ENCODE results near the gene RNF220. TPM values are rescaled to one million over a fixed set of nuclear protein-coding genes. Genes with fewer than 3 reads are reported as not detected.

The RNF220 gene
- total RNA-seq, 2 experiments from 2014 or later, result 72.3 to 78.3 TPM

- H3K27me3 Mint-ChIP-seq, result peaks cover 2% of the 10 kb centered on the region
- ATAC-seq, result no peak
- no peaks in the 10 kb centered on the region for H3K4me1 Mint-ChIP-seq
- ChIA-PET CTCF (interaction anchor here (0.6 to 1.3 kb wide), 2 partner anchors 9 to 19 kb away, joined by 3 read pairs; no protein-coding TSS in a partner anchor), POLR2A (no interaction called here)
- no peaks in the 10 kb centered on the region for H3K9me3 Mint-ChIP-seq (ENCODE audit: low read depth)
- H3K27ac Mint-ChIP-seq, result no peak overlapping the region
- intact Hi-C loops (cut with DNase I, micrococcal nuclease), result no loop called here
- no peak for DNase-seq
- H3K36me3 Mint-ChIP-seq (ENCODE audit: low read depth), result no peaks in the 10 kb centered on the region
- no peak overlapping the region for H3K4me3 Mint-ChIP-seq
Observed at GRCh38 chr1:44585315-44585920, 180.4 kb downstream of the RNF220 start.

- H3K27me3 Mint-ChIP-seq, result peaks cover 2% of the 10 kb centered on the region
- no peaks in the 10 kb centered on the region for H3K9me3 Mint-ChIP-seq (ENCODE audit: low read depth)
- no peaks in the 10 kb centered on the region for H3K4me1 Mint-ChIP-seq
- ATAC-seq (no peak), DNase-seq (no peak)
- ChIA-PET POLR2A (no interaction called here), CTCF (interaction anchor here (0.6 kb wide), 1 partner anchor 634 kb away, joined by 3 read pairs; no protein-coding TSS in a partner anchor)
- H3K4me3 Mint-ChIP-seq, result no peak overlapping the region
- no peaks in the 10 kb centered on the region for H3K36me3 Mint-ChIP-seq (ENCODE audit: low read depth)
- no peak overlapping the region for H3K27ac Mint-ChIP-seq
- intact Hi-C loops (cut with DNase I, micrococcal nuclease), result no loop called here
Observed at GRCh38 chr1:44587796-44588460, 182.9 kb downstream of the RNF220 start.

DNA sequence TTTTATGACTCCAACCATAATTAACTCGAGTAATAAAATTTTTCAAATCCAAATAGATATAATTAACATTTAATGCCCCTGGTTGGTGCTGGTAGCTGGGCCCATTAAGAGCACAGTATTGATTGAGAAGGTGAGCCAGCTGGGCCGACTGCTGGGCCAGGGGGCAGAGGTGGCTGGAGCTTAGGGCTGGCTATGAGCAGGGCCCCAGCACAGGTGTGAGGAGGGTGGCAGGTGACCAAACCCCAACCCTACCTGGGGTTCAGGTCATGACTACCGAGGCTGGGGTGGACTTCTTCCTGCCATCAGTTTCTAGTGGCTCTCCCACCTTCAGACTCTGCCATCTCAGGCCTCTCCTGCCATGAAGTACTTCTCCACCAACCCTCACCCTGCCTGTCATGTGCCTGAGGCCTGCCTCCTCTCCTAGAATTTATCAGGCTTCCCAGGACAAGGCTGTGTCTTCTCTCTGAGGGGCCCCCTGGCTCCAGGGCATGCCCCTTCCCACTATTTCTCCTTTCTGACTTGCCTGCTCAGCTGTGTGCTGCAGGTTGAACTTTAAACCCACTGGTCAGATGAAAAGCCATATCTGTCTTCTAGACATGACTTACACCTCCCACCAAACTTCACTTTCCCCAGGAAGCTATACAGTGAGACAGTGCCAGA is 183.6 kb downstream of the RNF220 start:
- ChIA-PET CTCF (no interaction called here), POLR2A (interaction anchor here (0.7 kb wide), 1 partner anchor 199 kb away, joined by 5 read pairs; no protein-coding TSS in a partner anchor)
- Mint-ChIP-seq H3K27ac (no peak overlapping the region), H3K27me3 (peaks cover 2% of the 10 kb centered on the region), H3K4me3 (no peak overlapping the region), H3K4me1 (no peaks in the 10 kb centered on the region), H3K9me3 (ENCODE audit: low read depth) (no peaks in the 10 kb centered on the region), H3K36me3 (ENCODE audit: low read depth) (no peaks in the 10 kb centered on the region)
- intact Hi-C loops (cut with DNase I, micrococcal nuclease), result no loop called here
- ATAC-seq (no peak), DNase-seq (no peak)

DNA sequence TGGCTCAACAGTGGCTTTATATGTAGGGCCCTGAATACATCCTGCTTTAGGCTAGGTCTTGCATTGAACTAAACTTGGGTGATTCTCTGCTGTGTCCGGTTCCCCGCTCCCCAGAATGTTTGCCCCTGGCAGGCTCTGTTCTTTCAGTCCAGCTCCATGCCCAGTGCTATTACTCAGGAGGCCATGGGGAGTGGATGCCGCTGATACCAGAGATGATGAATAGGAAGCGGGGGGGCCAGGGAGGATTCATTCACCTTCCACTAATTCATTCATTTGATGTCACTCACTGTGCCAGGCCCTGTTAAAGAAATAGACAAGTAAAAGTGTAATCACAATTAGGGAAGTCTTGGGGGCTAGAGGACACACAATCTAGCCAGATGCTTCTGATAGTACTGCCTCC is 185.4 kb downstream of the RNF220 start:
- peaks cover 2% of the 10 kb centered on the region for H3K27me3 Mint-ChIP-seq
- ChIA-PET CTCF (interaction anchor here (1.0 to 1.2 kb wide), 3 partner anchors 10 to 18 kb away, joined by 3 to 4 read pairs (median 3); no protein-coding TSS in a partner anchor), POLR2A (no interaction called here)
- ATAC-seq (no peak), DNase-seq (no peak)
- no peaks in the 10 kb centered on the region for H3K9me3 Mint-ChIP-seq (ENCODE audit: low read depth)
- H3K27ac Mint-ChIP-seq, result no peak overlapping the region
- H3K4me1 Mint-ChIP-seq, result no peaks in the 10 kb centered on the region
- H3K4me3 Mint-ChIP-seq, result no peak overlapping the region
- no peaks in the 10 kb centered on the region for H3K36me3 Mint-ChIP-seq (ENCODE audit: low read depth)
- intact Hi-C loops (cut with DNase I, micrococcal nuclease), result no loop called here

DNA sequence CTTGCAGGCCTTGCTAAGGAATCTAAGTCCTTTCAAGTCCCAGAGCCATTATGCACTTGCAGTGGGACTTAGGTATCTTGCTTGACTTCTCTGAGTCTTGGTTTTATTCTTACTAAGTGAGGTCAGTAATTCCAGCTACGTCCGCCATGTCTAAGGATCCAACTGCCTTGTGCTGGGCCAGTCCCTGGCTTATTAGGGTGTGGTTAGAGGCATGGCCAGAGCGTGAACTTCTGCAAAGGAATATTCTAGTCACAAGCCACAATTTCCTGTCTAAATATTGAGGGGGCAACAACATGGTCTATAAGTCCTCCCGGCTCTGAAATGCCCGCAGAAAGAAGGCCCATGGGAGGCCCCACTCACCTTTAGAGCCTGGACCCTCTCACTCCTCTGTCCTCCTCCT is 186.3 kb downstream of the RNF220 start:
- Mint-ChIP-seq H3K9me3 (ENCODE audit: low read depth) (no peaks in the 10 kb centered on the region), H3K36me3 (ENCODE audit: low read depth) (no peaks in the 10 kb centered on the region), H3K4me3 (no peak overlapping the region), H3K27me3 (peaks cover 5% of the 10 kb centered on the region), H3K4me1 (no peaks in the 10 kb centered on the region), H3K27ac (no peak overlapping the region)
- ChIA-PET POLR2A (no interaction called here), CTCF (interaction anchor here (1.2 to 1.6 kb wide), 3 partner anchors 9 to 270 kb away, joined by 3 to 4 read pairs (median 3); no protein-coding TSS in a partner anchor)
- intact Hi-C loops (cut with DNase I, micrococcal nuclease), result no loop called here
- ATAC-seq (no peak), DNase-seq (no peak)

DNA sequence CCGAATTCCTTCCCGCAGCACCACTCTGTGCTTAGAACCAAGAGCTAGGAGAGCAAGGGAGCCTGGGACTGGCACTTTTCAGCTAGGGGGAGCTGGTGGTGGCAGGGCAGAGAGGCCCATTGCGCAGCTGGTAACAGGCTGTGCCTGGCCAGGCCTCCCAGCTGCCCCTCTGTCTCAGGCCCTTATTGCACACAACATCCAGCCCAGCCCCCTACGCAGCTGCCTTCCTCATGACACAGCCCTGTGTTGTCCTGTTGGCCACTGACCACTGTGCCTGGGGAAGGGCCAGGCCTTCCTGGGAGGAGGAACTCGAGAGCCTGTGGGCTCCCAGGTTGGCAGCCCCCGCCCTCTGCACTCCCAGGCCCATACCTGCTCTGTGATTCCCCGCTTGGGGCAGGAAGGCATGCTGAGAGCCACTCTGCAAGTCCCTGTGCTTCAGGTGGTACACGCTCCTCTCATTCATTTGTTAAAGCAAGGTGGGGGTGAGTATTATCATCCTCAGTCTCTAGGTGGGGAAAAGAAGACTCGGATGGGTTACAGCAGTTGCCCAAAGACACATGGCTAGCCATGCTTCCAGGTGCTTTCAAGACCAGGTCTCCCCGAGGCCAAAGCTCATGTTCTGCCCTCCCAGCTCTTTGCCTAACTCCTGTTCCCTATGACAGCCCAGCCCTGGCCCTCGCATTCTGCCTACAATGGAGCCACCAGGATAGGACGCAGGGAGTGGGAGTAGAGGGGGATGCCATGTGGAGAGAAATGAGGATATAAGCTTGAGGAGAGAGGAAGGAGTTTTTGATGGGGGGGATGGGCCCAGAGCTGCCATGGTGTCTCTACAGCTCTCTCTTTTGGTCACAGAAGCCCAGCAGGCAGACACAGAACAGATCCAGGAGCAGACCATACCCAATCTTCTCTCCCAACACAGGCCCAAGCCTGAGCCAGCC is 187.4 kb downstream of the RNF220 start:
- Mint-ChIP-seq H3K36me3 (ENCODE audit: low read depth) (no peaks in the 10 kb centered on the region), H3K4me1 (no peaks in the 10 kb centered on the region), H3K27ac (no peak overlapping the region), H3K9me3 (ENCODE audit: low read depth) (no peaks in the 10 kb centered on the region), H3K27me3 (peaks cover 4% of the 10 kb centered on the region), H3K4me3 (no peak overlapping the region)
- DNase-seq, result no peak
- POLR2A ChIA-PET, result no interaction called here
- intact Hi-C loops (cut with DNase I, micrococcal nuclease), result no loop called here
- no peak for ATAC-seq
- CTCF ChIA-PET, result interaction anchor here (0.6 to 4.6 kb wide), 7 partner anchors 16 to 424 kb away, joined by 3 to 56 read pairs (median 4); no protein-coding TSS in a partner anchor

- H3K9me3 Mint-ChIP-seq (ENCODE audit: low read depth), result no peaks in the 10 kb centered on the region
- H3K4me1 Mint-ChIP-seq, result no peaks in the 10 kb centered on the region
- ATAC-seq (no peak), DNase-seq (no peak)
- no peak overlapping the region for H3K4me3 Mint-ChIP-seq
- no peaks in the 10 kb centered on the region for H3K36me3 Mint-ChIP-seq (ENCODE audit: low read depth)
- intact Hi-C loops (cut with DNase I, micrococcal nuclease), result no loop called here
- H3K27ac Mint-ChIP-seq, result no peak overlapping the region
- CTCF ChIA-PET, result interaction anchor here (0.6 to 4.6 kb wide), 23 partner anchors 9 to 1470 kb away, joined by 3 to 56 read pairs (median 3); no protein-coding TSS in a partner anchor
- POLR2A ChIA-PET, result no interaction called here
- peaks cover 2% of the 10 kb centered on the region for H3K27me3 Mint-ChIP-seq
Observed at GRCh38 chr1:44594353-44594752, 189.3 kb downstream of the RNF220 start.

DNA sequence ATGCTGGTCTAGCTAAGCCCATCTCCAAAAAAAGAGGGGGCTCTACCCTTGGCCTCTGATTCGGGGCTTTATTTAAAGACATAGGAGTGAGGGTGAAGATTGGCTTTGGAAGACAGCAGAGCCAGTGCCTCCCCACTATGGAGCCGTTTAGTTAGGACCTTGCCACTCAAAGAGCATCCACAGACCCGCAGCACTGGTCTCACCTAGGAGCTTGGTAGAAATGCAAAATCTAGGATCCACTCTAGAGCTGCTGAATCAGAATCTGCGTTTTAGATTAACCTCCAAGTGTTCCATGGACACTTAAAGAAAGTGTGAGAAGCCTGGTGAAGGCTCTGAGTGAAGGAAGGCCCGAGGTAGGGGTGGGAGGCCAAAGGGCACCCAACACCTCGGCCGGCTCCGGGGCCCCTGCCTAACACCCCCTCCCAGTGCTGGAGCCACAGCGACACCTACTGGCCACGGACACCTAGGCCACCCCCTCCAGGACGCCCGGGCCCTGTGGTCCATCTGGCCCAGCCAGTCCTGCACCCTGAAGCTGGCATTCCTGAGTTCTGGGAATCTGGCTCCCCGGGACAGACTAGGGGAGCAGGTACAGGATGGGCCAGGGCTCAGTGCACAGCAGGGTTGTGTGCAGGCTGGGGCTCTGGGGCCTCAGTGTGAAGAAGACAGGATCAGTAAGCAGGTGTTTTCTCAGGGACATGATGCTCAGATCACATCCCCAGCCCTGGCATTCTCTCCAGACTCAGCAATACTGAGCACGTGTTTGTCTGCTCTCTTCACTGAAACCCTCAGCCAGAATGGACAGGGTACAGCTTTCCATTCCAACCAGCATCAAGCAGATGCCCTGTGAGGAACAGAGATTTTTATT is 190.0 kb downstream of the RNF220 start:
- intact Hi-C loops (cut with DNase I, micrococcal nuclease), result loop anchor here (1.0 to 5.0 kb wide), 3 partner anchors 217 to 378 kb away; no protein-coding TSS in a partner anchor
- Mint-ChIP-seq H3K4me1 (no peaks in the 10 kb centered on the region), H3K27me3 (peaks cover 2% of the 10 kb centered on the region), H3K36me3 (ENCODE audit: low read depth) (no peaks in the 10 kb centered on the region), H3K9me3 (ENCODE audit: low read depth) (no peaks in the 10 kb centered on the region), H3K27ac (no peak overlapping the region), H3K4me3 (no peak overlapping the region)
- ATAC-seq (peak; percentile 100), DNase-seq (peak; percentile 91)
- CTCF ChIA-PET, result interaction anchor here (0.6 to 4.6 kb wide), 25 partner anchors 10 to 1471 kb away, joined by 3 to 56 read pairs (median 3); no protein-coding TSS in a partner anchor
- POLR2A ChIA-PET, result no interaction called here

DNA sequence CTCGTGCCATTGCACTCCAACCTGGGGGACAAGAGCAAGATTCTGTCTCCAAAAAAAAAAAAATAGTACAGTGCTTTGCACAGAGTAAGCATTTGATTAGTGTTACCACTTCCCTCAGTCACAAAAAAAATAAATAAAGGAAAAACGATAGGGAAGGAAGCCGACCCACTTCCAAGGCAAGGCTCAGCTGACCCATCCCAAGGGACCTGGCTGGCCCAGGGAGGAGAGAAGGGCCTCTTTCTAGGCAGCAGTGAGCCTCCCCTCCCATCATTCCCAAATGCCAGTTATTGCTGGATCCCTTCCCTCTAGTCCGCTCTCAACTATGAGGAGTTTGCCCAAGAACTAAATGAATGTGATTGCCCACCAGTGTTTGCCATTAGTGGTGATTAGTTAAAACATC is 191.5 kb downstream of the RNF220 start:
- ChIA-PET POLR2A (interaction anchor here (0.6 to 0.7 kb wide), 2 partner anchors 18 to 164 kb away, joined by 4 to 5 read pairs; no protein-coding TSS in a partner anchor), CTCF (interaction anchor here (0.9 to 1.6 kb wide), 4 partner anchors 12 to 215 kb away, joined by 3 to 5 read pairs (median 3); no protein-coding TSS in a partner anchor)
- H3K27ac Mint-ChIP-seq, result no peak overlapping the region
- DNase-seq (no peak), ATAC-seq (no peak)
- intact Hi-C loops (cut with DNase I, micrococcal nuclease), result loop anchor here in 1 of 2 experiments (5.0 kb wide), 1 partner anchor 379 kb away; no protein-coding TSS in a partner anchor
- H3K4me3 Mint-ChIP-seq, result no peak overlapping the region
- H3K36me3 Mint-ChIP-seq (ENCODE audit: low read depth), result no peaks in the 10 kb centered on the region
- H3K4me1 Mint-ChIP-seq, result no peaks in the 10 kb centered on the region
- no peaks in the 10 kb centered on the region for H3K9me3 Mint-ChIP-seq (ENCODE audit: low read depth)
- peaks cover 2% of the 10 kb centered on the region for H3K27me3 Mint-ChIP-seq

GRCh38 chr1:44598167-44598566 is 193.1 kb downstream of the RNF220 start:
- ATAC-seq, result no peak
- no peaks in the 10 kb centered on the region for H3K4me1 Mint-ChIP-seq
- ChIA-PET CTCF (interaction anchor here (0.6 kb wide), 1 partner anchor 34 kb away, joined by 3 read pairs; no protein-coding TSS in a partner anchor), POLR2A (interaction anchor here (1.2 kb wide), 1 partner anchor 36 kb away, joined by 4 read pairs; no protein-coding TSS in a partner anchor)
- H3K9me3 Mint-ChIP-seq (ENCODE audit: low read depth), result no peaks in the 10 kb centered on the region
- DNase-seq, result no peak
- H3K36me3 Mint-ChIP-seq (ENCODE audit: low read depth), result no peaks in the 10 kb centered on the region
- H3K27ac Mint-ChIP-seq, result no peak overlapping the region
- no peak overlapping the region for H3K4me3 Mint-ChIP-seq
- intact Hi-C loops (cut with DNase I, micrococcal nuclease), result loop anchor here in 1 of 2 experiments (5.0 kb wide), 1 partner anchor 381 kb away; no protein-coding TSS in a partner anchor
- H3K27me3 Mint-ChIP-seq, result peaks cover 2% of the 10 kb centered on the region

Data from activated CD4-positive, alpha-beta T cell treated with anti-CD3 and anti-CD28 coated beads for 36 hours (primary cell).